Body of pancreas (tissue), 4 donors: Measurements from ENCODE around the gene SGO1. TPM values are rescaled to one million over a fixed set of nuclear protein-coding genes. Genes with fewer than 3 reads are reported as not detected.

Experiments
- microRNA-seq, 2 donors: library from miRNA; unstranded; fragments of <30 nt; microRNA quantifications; one replicate each; pipeline ENCODE4, GENCODE V29; 2016; ENCODE audit warnings: borderline number of aligned reads in 2 of 2, borderline replicate concordance in 2 of 2
- small RNA-seq: library from RNA; depleted of rRNA; stranded (forward); fragments of <200 nt; gene quantifications from one replicate; pipeline ENCODE3, GENCODE V24; 2016
- total RNA-seq, 2 donors: library from RNA; depleted of rRNA; stranded (reverse); fragments of >200 nt; gene quantifications; one replicate each; pipeline ENCODE4 v1.1.0, GENCODE V29; 2016

SGO1 gene
- total RNA-seq, 2 donors from 2014 or later = 2.0 TPM; not detected in 1

Small RNA genes within 50 kb of the gene (microRNA-seq; reads per million reads assigned to microRNA genes)
- 0 to 0.47 reads per million in 2 donors for gene MIR3135A

Small RNA genes within 50 kb of the gene (small RNA-seq; reads per million reads assigned to genes)
- gene MIR3135A = not detected

Other genes starting within 250 kb of the SGO1 start
- 10 to 100 TPM; 30.6 to 35.3 TPM for gene RAB5A, start 239.1 kb downstream of the SGO1 start, total RNA-seq
- not detected for gene PP2D1, start 173.9 kb downstream of the SGO1 start, total RNA-seq
- 10 to 100 TPM; 14.5 to 25.2 TPM for gene KAT2B, start 145.8 kb downstream of the SGO1 start, total RNA-seq